A673 (cell line): ENCODE measurements around the gene TNS4.

ENCODE experiments used
- CTCF ChIP-seq: fragments of 300-800, 200-600 bp; sonication (generic); conservative IDR thresholded peaks from 2 replicates; pipeline ENCODE4 v1.5.1; 2017; ENCODE audit warnings: low read depth, mild to moderate bottlenecking, antibody characterized with exemption, low read length, moderate library complexity, mixed read lengths
- EZH2 ChIP-seq: fragments of 200-600 bp; sonication (generic); IDR thresholded peaks from 2 replicates; pipeline ENCODE4 v1.6.1; 2017; ENCODE audit warnings: borderline replicate concordance, low read depth, mild to moderate bottlenecking, mixed read lengths, antibody characterized with exemption, low read length; ENCODE audit not compliant: poor library complexity, severe bottlenecking

- TF ChIP-seq CTCF (no peak), EZH2 (no peak)
Observed at GRCh38 chr17:40484285-40484972, 17.0 kb downstream of the TNS4 start.
